Stimulated activated CD8-positive, alpha-beta memory T cell treated with anti-CD3 and anti-CD28 coated beads, Interleukin-12 subunit alpha, Interleukin-12 subunit beta, amount 100 ng/mL, for 1 hour (primary cell): ENCODE data around the gene HOXA7.

ENCODE experiments used
- DNase-seq: peaks from one replicate; pipeline ENCODE4 v3.0.0-alpha.2; 2020; ENCODE audit warnings: low read depth

The HOXA7 gene

DNA sequence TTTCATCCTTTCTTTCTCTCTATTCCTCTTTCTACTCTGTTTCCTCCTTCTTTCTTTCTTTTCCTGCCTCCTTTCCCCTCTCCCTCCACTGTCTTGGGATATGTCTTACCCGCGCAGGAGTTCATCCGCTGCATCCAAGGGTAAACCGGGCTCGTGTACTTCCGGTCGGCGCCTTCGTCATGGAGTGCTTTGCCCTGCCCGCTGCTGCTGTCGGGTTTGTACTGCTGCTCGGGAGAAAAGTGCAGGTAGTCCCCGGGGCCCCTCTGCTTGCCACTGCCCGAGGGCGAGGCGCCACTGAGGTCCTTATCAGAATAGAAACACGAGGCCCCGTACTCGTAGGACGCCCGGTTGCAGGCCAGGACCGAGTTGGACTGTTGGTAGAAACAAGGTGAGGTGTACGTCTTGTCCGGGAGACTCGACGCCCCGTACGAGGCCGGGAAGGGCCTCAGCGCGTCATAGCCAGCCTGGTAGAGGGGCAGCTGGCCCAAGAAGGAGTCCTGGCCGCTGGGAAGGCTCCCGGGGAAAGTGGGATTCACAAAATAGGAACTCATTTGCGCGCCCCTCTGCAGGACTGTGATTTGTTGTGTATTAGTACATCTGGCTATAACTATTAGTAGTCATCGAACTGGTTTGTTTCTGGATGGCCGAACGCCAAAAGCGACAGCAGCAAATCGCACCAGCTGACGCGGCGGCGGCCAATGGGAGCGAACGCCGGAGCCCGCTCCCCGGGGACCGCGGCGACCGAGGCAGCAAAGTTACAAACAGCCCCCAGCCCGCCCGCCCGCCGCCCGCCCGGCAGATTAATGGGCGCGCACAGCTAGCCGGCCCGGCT is 9.1 kb downstream of the HOXA7 start, which contains the start of gene HOXA6:
TSS of gene HOXA6 (minus strand) at position 576 of the 832 bp plus-strand sequence. CDS start at position 551, 25 bp downstream.
- DNase-seq: no peak

DNA sequence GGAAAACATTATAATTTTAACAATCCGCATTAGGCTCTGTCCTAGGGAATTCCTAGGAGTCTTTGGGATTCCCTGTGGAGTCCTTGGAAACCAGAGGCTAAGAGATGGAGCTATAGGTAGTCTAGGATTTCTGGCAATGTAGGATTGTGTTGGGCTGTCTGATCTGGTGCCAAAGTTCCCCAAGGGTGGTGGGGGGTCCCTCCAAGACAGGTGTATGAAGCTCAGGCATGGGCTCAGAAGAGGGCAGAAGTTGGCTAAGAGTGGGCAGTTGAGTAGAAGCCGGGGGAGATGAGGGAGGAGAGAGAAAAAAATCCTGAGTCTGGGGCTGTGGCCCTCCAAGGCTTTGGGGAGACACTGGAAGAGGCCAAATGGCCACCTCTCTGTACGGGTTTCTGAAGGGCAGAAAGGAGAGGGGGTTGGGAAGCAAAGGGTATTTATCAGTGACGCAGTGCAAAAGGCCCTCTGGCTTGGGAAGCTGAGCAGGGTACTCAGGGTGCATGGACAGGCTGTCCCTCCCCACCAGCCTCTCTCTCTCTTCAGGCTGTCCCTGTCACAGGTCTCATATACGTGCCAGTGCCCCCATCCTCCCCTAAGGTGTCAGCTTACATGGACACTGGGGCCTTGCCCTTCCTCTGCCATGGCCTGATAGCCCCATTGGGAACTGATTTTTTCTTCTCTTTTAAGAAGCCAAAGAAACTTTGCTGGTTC is 9.8 kb downstream of the HOXA7 start:
- no peak for DNase-seq

DNA sequence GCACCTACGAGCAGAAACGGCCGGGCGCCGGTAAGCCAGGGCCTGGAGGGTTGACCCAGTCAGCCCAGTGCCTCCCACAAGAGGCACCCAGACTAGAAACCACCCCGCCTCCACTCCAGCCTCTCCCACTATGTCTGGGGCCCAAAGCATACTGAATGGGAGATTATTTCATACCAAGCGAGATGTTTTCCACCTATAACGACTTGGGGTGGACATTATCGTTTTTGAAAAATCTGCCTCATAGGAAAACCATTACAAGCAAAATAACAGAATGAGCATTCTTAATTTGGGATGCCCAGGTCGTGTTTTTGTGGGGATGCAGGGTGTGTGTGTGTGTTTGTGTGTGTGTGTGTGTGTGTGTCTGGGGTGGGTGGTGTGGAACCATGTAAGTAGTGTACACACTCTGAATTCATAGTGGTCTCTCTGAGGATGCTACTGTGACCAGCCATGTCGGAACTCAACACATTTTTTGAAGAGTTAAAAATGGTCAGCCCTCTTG is 10.5 kb downstream of the HOXA7 start:
- no peak for DNase-seq

DNA sequence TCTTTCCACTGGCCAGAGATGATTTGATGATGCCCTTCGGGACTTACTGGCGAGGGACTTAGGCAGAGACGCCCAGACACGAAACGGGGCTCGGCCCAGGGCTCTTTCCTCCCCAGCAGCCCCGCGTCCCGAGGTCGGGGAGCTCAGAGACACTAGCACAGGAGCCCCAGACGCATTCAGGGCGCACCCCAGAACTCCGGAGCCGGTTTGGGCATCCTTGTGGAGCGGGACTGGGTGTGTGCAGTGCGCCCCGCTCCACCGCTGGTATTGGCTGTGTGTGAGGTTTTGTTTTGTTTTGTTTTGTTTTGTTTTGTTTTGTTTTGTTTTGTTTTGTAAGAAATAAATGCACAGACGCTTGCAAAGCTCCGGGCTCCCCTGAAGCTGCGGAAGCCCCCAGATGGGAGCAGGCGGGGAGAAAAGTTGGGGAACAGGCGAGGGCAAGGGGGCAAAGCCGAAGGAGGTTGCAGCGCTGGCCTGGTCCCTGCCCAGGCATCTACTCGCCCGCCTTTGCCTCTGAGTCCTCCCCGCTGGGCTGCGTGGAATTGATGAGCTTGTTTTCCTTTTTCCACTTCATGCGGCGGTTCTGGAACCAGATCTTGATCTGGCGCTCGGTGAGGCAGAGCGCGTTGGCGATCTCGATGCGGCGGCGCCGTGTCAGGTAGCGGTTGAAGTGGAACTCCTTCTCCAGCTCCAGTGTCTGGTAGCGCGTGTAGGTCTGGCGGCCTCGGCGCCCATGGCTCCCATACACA is 11.1 kb downstream of the HOXA7 start:
- no peak for DNase-seq

DNA sequence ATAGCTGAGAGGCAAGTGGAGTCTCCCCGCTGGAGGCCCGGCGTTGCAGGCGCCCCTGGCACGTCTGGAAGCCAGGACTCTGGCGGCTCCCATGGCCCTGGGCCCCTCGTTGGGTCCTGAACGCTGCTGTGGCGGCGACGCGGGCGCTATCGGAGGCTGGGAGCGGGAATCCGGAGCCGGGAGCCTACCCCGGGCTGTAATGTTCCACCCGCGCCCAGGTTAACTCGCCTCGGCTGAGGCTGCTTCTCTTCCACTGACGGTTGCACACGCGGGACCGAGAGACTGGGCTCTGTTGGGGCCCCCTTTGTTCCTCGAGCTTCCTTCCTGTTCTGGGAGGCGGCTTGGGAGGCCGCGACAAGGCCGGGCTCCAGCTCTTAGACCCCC is 11.7 kb downstream of the HOXA7 start:
- DNase-seq: no peak

DNA sequence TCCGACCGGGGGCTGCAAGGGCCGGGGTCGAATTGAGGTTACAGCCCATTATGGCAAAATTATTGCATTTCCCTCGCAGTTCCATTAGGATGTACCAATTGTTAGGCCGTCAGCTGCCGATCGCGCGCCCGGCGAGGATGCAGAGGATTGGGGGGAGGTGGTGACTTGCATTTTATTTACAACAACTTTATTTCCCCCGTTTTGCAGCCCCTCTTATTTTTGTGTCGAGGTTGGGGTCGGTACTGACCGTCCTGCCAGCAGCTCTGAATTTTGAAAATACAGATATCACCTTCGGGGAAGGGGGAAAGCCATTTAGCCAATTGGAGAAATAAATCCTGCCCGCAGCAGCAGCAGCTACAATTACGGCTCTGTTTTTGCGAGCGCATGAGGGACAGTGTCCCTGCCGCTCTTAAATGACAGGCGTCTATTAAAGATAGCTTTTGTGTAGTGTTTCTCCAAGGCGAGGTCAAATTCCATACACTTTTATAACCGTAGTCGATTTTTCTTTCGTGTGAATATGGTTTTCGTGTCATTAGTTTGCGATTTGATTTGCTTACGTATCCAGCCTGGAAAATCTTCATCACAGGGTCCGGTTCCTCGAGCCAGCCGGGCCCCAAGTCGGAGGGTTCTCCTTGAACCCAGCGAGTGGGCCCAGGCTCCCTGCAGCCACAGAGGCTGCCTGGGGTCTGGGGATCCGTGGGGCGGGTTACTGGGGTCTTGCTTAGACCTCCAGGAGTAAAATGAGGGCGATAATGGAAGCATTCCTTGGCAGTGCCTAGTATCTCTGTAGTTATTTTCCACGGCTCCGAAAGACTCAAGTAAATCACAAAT is 12.3 kb downstream of the HOXA7 start:
- DNase-seq: no peak

DNA sequence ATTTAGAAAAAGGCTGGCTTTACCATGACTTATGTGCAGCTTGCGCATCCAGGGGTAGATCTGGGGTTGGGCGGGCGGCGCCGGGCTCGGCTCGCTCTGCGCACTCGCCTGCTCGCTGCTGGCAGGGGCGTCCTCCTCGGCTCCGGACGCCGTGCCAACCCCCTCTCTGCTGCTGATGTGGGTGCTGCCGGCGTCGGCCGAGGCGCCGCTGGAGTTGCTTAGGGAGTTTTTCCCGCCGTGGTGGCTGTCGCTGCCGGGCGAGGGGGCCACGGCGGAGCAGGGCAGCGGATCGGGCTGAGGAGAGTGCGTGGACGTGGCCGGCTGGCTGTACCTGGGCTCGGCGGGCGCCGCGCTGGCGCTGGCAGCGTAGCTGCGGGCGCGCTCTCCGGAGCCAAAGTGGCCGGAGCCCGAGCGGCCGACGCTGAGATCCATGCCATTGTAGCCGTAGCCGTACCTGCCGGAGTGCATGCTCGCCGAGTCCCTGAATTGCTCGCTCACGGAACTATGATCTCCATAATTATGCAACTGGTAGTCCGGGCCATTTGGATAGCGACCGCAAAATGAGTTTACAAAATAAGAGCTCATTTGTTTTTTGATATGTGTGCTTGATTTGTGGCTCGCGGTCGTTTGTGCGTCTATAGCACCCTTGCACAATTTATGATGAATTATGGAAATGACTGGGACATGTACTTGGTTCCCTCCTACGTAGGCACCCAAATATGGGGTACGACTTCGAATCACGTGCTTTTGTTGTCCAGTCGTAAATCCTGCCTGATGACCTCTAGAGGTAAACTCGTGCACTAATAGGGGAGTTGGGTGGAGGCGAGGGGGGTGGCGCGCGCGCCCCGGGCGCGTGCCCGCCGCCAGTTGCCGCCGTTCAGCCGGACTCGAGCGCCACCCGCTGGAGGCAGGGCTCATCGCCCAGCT is 13.2 kb downstream of the HOXA7 start, which contains the start of gene HOXA5:
TSS of gene HOXA5 (minus strand) at position 659 of the 927 bp plus-strand sequence. CDS start at position 585, 74 bp downstream.
- no peak for DNase-seq

DNA sequence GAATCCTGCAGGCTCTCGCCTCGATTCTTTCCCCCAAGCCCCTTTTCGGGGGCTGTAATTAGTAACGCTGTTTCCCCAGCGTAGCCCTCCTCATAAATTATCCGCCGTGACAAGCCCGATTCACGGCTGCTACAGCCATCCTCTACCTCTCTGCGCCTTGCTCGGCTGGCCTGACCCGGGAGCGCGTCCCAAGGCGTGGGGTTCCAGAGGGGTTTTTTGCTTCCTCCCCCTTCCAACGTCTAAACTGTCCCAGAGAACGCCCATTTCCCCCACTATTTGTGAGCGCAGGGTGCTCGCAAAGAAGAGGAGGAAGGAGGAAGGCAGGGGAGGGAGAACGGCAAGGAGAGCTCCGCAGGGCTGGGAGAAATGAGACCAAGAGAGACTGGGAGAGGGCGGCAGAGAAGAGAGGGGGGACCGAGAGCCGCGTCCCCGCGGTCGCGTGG is 13.9 kb downstream of the HOXA7 start:
- DNase-seq: no peak

DNA sequence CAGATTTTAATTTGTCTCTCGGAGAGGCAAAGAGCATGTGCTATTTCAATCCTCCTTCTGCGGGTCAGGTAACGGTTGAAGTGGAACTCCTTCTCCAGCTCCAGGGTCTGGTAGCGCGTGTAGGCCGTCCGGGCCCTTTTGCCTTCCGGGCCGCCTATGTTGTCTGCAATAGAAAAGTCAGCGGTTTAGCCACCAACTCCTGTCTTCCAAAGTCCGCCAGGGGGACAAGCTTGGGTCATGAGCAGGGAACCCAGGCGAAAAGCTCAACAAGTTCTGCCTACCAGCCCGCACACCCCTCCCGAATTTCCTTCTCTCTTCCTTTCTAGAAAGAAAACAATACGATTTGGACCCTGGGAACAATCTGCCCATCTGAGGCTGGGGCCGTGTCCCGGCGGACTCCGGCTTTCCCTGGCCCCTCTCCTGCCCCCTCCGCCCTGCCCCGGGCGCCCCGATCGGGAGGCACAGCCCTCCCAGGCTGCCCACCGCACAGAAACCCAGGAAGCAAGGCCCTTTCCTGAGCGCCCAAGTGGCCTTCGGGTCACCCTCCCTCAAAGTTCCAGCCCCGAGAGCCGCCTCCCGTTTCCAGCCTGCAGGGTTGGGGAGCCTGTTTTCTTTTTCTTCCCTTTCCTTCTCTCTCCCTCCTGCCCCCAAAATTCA is 14.4 kb downstream of the HOXA7 start:
- DNase-seq: no peak

DNA sequence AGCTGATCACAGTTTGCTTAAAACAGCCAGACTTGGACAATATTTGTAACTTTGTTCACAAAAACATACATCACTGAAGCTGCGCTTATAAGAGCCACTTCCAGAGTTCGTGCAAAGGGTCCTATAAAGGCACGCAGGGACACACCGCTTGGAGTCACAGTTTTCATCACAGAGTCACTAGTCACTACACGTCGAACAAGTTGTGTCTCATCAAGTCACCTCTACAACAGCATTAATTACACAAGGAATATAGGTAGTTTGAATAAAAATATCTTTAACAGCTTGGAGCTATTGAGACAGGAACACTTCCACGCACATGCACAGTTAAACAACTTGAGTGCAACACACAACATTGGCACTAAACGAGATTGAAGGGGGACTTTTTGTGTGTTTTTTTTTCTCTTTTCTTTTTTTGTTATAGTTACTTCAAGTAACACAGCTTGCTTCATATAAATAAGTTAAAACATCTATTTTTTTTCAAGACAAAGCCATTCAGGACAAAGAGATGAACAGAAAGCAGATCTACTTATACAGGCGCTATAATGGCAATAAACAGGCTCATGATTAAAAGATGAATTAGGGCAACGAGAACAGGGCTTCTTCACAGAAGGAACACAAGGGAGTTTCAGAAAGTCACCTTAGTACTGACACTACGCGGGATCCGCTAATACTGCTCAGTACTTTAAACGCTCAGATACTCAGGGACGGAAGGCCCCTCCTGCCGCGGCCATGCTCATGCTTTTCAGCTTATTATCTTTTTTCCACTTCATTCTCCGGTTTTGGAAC is 15.1 kb downstream of the HOXA7 start:
- no peak for DNase-seq

DNA sequence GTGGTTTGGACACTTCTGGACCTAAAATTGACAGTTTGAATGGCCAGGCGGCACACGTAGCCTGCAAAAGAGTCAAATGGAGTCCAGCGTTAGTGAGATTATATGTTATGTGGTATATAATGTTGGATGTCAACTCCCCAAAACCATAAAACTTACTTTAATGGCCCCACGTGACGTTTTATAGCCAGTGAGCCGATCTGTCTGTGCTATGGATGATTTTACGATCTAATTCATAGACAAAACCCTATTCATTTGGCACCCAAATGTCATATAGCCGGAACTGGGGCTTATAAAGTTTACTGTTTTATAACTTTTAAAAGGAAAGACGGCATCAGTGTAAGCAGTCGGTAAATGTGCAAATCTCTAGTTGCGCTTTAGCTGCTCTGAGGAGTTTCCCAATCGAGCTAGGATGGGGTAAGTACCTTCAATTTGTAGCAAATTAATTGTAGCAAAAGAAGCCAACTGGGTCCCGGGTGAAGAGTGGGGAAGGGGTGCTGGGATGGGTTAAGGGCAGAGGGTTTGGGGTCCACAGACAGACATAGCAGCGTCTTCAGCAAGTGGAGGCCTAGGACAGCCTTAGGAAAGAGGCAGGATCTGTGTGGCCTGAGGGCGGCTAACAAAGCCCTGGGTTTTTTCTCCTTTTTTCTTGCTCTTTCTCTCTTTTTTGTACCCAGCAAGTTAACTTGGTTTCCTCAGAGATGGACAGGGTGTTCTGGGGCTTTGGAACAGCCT is 16.2 kb downstream of the HOXA7 start:
- DNase-seq: no peak

DNA sequence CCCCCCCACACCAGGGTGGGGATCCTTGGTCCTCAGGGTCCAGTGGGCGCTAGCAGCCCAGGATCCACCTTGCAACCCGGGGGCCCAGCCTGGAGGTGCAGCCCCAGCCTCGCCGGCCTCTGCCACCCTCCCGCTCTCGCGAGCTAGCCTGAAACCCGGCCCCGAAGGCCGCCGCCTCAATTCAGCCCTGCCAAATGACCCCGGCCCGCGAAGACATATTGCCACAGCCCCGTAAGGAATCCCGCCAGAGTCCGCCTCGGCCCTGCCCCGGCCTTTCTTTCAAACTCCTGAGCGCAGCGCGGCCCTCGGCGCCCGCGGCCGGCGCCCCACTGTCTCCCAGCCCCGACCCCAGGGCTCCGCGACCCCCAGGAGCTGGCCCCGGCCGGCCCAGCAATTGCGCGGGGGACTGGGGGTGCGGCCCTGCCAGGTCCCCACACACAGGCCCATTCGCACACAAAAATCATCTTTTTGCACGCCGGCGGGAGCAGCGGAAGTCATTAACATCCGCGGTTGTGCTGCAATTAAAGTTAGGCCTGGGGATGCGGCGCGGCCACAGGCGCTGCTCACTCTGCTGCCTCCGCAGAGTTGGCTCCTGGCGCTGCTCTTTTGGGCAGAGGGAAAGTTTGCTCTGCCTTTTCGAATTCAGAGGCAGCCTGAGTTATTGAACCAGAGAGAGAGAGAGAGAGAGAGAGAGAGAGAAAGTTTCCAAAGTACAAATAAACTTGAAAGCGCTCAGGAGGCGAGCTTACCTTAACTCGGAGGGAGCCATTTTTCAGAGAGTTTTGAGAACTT is 16.9 kb downstream of the HOXA7 start:
- DNase-seq: no peak

DNA sequence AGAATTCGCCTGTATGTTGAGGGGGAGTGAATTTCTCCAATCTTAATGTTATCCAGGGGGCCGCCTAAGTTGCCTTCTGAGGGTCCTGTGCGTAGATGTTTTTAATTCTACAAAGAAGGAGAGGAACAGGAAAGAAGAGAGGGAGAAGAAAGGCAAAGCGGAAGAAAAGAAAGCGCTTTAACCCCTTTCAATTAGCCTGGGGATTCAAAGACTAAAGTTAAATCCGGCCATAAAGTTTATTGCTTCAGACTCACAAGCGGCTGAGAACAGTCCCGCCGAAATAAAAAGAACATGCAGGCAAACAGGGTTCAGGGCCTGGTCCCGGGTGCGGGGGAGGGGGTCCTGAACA is 17.5 kb downstream of the HOXA7 start:
- no peak for DNase-seq

DNA sequence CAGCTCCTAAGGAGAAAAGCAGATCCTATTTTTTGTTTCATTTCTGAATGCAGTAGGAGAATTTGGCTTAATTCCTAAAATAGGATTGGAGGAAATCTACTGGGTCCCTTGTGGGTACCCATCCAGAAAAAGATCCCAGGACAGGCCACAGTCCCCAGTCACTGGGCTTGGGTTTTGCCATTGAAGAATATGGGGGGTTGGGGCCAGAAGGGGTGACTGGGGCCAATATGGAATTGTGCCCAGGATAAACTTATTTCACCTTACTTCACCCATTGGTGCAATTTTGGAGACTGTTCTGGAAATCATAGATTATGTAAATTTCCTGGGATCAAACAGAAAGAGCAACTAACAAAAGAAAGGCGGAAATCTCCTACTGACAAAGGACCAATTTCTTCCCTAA is 18.0 kb downstream of the HOXA7 start:
- no peak for DNase-seq

DNA sequence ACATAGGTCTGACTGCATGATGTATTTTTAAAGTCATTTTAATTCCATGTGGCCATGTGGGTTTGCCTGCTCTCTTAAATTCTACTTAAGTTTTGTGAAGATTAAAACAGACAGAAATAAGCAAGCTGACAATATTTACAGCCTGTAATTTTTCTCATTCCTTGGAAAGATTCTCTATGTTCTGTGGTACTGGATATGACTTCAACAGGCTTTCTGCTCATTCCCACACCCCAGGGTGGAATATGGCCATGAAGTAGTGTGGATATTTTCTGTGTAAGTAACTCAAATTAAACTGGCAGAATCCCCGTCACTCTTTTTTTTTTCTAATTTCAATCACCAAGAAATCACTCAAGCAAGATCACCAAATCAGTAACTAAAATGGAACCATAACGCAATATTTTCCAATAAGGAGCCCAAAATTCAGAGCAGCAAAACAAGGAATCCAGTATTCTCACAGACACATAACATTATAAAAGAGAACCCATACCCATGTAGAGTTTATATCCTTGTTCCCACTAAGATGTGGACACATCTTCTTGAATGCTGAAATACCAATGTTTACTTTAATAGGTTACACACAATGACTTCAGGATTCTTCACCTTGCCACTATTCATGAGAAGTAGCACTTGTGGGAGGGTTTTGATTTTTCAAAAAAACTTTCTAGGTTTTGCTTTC is 18.7 kb downstream of the HOXA7 start:
- DNase-seq: no peak

DNA sequence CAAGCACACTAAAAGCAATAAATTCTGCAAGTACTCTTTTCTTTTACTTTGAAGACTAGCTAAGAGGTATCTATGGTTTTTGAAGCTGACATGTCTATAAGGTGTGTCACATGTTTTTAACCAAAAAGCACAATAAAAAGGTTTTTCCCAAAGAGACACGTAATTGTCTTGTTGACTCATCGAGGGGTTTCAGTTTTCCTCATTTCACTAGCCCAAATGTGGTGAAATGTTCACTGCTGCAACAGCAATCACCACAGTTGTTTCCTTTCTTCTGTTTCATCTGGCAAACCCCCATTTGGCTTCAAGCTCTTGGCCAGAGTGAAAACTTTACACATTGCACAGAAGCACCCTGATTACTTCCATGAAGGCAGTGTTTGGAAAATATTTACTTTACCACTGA is 22.1 kb downstream of the HOXA7 start:
- no peak for DNase-seq
